Measurements from ENCODE around the gene ELL. TPM values are rescaled to one million over a fixed set of nuclear protein-coding genes. Genes with fewer than 3 reads are reported as not detected.
"Not testable (repeated sequence)": the region's sequence is repeated elsewhere in the genome, so short reads cannot be mapped to it uniquely, and the experiment has no call there.

Gene ELL
- total RNA-seq, 1 donor from 2014 or later = 17.1 TPM

DNA sequence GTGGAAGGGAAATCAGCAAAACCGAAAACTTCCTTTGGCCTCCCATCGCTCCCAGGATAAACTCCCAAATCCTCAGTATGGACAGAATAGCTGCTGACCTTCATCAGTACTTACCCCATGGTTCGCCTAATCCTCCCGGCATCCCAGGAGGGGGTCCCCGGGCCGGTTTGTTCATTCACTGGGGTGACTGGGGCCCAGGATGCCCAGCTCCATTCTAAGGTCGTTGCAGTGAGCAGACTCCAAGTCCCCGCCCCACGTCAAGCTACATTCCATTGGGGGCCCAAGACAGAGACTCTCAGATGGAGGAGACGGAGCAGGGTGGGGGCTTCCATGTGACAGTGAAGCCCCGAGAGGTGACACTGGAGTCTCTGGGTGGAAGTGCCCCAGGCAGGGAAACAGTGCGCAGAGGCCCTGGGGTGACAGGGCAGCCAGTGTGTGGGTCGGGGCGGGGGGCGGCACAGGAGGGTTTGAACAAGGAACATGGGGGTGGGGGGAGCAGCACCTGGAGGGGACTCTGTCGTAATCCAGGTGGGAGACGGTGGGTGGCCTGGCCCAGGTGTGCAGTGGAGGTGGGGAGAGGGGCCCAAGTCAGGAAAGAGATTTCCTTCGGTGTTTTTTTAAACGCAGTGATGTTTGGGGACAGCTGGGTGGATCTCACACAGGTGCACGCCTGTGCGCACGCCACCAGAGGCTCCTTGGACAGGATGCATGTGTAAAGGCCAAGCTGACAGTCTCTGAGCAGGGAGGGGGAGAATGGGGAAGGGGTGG is 97.6 kb downstream of the ELL start:
- DNase-seq (ENCODE audit: low read depth in 2 of 2) = no peak

GRCh38 chr19:18423258-18424020 is 98.4 kb downstream of the ELL start:
- no peak for DNase-seq (ENCODE audit: low read depth in 2 of 2)

DNA sequence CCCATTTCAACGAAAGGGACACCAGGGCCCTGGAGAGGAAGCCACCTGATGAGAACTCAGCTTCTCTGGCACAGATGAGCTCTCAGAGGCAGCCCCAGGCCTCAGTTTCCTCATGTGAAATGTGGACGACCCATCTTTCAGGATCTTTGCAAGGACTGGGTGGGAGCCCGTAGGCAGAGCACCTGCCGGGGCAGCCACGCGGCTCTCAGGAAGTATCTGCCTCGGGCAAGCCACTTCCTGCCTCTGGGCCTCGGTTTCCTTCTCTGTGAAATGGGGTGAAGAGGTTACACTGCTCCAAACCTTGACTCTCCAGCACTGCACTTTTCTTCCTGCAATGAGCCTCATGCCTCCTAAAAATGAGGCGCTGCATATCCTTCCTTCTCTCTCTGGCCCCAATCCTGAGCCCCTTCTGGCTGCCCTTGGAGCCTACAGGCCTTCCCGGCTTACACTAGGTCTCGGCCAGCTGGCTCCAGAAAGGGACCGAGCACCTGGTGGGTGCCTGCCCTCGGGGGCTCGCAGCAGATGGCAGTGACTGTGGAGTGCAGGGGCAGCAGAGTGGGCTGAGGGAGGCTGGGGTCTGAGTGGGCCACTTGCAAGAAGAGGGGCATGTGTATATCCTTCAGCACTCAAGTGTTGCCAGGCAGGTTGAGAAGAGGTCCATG is 99.2 kb downstream of the ELL start:
- no peak for DNase-seq (ENCODE audit: low read depth in 2 of 2)

- DNase-seq (ENCODE audit: low read depth in 2 of 2) = no peak
Measured at GRCh38 chr19:18421371-18421959, 100.4 kb downstream of the ELL start.

GRCh38 chr19:18420930-18421329 is 100.9 kb downstream of the ELL start:
- no peak for DNase-seq (ENCODE audit: low read depth in 2 of 2)

DNA sequence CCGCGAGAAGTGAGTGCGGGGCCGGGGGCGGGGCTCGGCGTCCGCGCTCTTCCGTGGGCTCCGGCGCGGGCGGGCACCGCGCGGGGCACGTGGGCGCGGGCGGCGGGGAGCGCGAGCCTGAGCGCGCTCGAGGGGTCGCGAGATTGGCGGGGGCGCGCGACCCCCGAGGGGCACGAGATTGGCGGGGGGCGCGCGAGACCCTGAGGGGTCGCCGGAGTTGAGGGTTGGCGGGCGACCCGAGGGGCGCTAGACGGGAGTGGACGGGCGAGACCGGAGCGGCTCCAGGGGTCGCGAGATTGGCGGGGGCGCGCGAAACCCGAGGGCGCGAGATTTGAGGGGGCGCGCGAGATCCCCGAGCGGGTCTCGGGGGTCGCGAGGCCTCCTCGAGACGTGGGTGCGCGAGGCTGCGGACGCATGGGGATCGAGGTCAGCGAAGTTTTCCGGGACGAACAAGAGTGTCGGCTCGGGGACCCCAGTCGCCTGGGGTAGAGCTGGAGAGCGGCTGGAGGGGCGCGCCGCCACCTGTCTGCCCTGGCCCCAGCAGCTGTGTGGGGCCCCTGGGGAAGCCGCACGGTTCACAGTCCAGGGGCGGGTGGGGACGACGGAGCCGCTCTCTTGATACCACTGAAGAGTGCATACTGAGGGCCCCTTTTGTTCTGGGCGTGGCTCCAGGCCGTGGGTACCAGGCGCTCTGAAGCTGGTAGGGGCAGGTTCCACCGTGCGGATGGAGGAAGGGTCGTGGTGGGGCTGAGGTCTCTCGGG is 102.0 kb downstream of the ELL start:
- DNase-seq (ENCODE audit: low read depth in 2 of 2) = peak in 1 of 2 donors; percentile 43

GRCh38 chr19:18419195-18419698 is 102.6 kb downstream of the ELL start, which contains the start of gene SSBP4:
Gene SSBP4, plus strand, starts transcription at chr19:18419398. Its CDS starts 251 bp downstream, at chr19:18419649.
- DNase-seq (ENCODE audit: low read depth in 2 of 2) = peak; percentile 88 to 93

GRCh38 chr19:18418483-18419194 is 103.2 kb downstream of the ELL start:
- DNase-seq (ENCODE audit: low read depth in 2 of 2) = peak; percentile 34 to 47

DNA sequence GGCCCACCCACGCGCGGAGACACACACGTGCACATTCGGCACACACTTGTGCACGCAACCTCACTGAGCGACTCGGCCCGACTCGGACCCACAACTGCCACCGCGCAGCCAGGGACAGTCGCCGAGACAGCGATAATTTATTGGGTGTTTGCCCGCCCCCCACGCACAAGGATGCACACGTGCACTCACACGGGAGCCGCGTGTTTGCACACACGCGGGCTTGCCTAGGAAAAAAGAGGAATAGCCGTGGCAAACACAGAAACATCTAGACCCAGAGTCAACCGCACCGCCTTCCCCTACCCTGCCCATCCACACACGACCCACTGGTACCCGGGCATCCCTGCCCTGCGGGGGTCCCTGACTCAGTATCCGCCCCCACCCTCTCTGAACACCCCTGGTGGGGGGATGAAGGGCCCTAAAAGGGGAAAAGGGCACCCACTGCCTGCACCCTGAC is 103.8 kb downstream of the ELL start:
- no peak for DNase-seq (ENCODE audit: low read depth in 2 of 2)

DNA sequence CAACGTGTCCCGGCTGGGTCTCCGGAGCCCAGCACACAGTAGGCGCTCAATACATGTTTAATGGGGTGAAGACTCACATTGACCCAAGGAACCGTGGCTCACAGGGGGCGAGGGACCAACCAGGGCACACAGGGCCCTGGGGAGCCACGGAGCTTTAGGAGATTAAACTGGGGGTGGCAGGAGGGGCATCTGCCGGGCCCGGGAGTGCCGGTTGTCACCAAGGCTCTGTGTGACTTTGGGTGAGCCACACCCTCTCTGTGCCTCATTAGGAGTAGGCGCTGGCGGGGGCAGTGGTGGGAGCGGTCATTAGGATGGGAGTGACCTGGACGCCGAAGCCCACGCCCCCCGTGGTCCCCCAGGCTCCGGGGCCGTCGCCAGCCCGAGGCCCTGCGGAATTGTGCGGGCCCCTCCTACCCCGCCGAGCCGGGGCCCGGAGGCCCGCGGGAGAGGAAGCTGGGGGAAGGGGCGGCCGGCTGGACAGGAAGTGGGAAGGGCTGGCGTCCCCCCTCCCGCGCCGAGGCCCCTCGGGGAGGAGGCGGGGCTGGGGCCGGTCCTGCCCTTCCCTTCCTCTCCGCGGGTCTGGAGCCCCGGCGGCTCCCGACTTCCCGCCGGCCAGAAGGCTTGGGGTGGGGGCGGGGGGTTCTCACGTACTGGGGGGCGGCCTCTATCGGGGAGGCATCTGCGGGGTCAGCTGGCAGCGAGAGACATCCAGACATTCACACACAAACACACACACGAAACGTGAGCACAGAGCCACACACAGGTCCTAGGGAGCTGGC is 104.4 kb downstream of the ELL start:
- peak; percentile 87 to 94 for DNase-seq (ENCODE audit: low read depth in 2 of 2)

GRCh38 chr19:18416778-18417249 is 105.1 kb downstream of the ELL start:
- DNase-seq (ENCODE audit: low read depth in 2 of 2) = peak; percentile 93

DNA sequence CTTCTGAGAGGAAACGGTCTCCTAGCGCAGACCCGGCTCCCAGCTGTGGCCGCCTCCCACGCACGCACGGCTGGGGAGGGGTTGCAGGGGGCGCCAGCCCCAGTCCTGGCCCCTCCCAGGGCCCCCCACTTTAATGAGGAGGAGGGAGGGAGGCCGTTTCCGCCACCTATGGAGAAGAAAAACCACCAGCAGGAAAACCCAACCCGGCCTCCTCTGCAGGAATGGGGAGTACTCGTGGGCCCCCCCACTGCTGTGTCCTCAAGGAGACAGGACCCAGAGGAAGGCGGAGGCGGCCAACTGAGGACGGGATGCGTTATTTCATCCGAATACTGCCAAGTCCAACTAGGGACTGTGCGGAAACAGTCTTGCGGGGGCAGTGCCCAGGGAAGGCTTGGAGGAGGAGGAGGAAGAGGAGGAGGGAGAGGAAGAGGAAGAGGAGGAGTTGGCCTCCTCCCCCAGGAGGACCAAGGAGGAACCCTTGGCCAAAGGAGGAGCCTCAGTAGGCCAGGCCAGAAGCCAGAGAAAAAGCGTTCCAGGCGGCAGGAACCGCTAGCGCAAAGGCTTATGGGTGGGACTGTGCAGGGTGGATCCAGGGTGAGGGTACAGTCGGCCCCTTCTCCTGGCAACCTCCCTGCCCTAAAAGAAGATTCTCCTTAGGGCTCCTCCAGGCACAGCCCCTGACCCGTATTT is 106.5 kb downstream of the ELL start:
- DNase-seq (ENCODE audit: low read depth in 2 of 2) = peak in 1 of 2 donors; percentile 75

DNA sequence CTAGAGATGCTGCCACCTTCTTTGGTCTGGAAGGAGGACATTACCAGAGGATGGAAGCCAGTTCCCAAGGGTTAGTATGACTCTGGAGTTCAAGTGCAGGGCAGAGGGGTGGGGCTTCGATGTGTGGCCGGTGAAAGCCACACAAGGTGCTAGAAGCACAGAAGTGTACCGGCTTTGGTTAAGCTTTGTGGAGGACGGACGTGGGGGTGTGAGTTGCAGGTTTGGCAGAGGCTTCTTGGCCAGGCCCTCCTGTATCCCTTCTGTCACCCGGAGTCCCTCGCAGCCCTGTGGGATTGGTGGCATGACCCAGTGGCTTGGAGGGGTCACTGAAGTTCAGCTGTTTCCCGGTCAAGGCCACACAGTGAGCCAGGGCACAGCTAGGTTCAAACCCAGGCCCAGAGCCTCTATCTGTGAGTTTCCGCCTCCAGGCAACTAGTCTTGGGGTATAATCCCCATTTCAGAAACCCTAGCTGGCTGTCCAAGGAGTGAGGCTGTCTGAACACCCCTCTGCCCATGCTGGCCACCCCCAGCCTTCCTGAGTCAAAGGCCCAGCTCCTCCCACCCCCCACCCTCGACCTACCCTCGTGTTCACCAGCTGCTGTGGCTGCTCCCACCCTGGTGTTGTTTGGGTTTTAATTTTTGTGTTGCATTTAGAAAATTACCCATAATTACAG is 107.2 kb downstream of the ELL start:
- no peak for DNase-seq (ENCODE audit: low read depth in 2 of 2)

DNA sequence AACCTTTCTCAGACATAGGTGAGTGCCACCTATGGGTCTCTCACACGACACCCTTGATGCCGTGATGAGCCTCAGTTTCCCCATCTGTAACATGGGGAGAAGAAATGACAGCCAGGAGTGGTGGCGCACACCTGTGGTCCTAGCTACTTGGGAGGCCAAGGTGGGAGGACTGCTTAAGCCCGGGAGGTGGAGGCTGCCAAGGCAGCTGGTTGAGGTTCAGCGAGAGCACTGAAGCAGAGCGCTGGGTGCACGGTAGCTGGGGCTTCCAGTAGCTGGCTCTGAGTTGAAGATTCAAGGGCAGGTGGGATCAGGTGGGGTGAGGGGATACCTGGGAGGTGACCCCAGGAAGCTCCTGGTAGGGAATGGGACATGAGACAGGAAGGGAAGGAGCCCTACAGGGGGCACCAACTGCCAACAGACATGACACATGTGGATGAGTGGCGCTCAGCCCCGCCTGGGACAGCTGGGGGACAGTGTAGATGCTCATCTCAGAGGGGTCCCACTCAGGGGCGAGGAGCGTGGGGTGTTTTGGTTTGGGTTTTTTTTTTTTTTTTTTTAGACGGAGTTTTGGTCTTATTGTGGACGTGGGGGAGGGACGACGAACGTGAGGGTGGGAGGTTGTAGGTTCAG is 109.1 kb downstream of the ELL start:
- DNase-seq (ENCODE audit: low read depth in 2 of 2) = no peak

GRCh38 chr19:18408053-18408476 is 113.8 kb downstream of the ELL start:
- peak in 1 of 2 donors; percentile 51 for DNase-seq (ENCODE audit: low read depth in 2 of 2)

DNA sequence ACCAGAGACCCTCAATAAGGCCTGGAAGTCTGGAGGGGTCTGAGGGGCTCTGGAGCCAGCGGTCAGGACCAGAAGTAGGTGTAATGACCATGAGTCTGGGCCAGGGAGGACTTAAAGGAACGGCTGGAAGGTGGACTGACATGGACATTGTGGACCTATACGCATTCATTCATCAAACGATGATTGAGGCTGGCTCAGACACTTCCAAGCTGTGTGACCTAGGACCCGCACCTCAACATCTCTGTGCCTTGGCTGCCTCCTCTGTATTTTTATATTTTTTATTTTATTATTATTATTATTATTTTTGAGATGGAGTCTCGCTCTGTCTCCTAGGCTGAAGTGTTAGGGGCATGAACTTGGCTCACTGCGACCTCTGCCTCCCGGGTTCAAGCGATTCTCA is 115.1 kb downstream of the ELL start:
- DNase-seq (ENCODE audit: low read depth in 2 of 2) = no peak

GRCh38 chr19:18405754-18406153 is 116.1 kb downstream of the ELL start:
- not testable (repeated sequence) for DNase-seq (ENCODE audit: low read depth in 2 of 2)
